Lower lobe of right lung (tissue), 2 donors: Measurements from ENCODE around the gene GRIA1. TPM values are rescaled to one million over a fixed set of nuclear protein-coding genes. Genes with fewer than 3 reads are reported as not detected.

Experiments
- ATAC-seq, 2 donors: fragments of 200-7000 bp; cut with Tn5 transposase; one replicate each; pipeline ENCODE4 v1.9.1; 2020 to 2022; ENCODE audit warnings: mild to moderate bottlenecking in 2 of 2, moderate library complexity in 2 of 2
- DNase-seq: peaks from one replicate; pipeline ENCODE4 v3.0.0-alpha.2; 2020
- H3K27ac ChIP-seq: fragments of 200-600 bp; one replicate; pipeline ENCODE4 v1.8.0; 2022
- H3K27me3 ChIP-seq: fragments of 200-600 bp; one replicate; pipeline ENCODE4 v1.8.0; 2022; ENCODE audit warnings: low read depth
- H3K36me3 ChIP-seq: fragments of 200-600 bp; one replicate; pipeline ENCODE4 v1.8.0; 2022; ENCODE audit warnings: mild to moderate bottlenecking
- H3K4me1 ChIP-seq: fragments of 200-600 bp; one replicate; pipeline ENCODE4 v1.8.0; 2022
- H3K4me3 ChIP-seq: fragments of 200-600 bp; one replicate; pipeline ENCODE4 v1.8.0; 2022; ENCODE audit warnings: mild to moderate bottlenecking
- H3K9me3 ChIP-seq: fragments of 200-600 bp; one replicate; pipeline ENCODE4 v1.8.0; 2022
- CTCF ChIP-seq: fragments of 200-600 bp; IDR thresholded peaks from one replicate; pipeline ENCODE4 v1.8.0; 2022; ENCODE audit warnings: antibody characterized with exemption, mild to moderate bottlenecking
- intact Hi-C: fragments of 100-400 bp; cut with DNase I; formaldehyde crosslinking; loops from one replicate; pipeline ENCODE4 v1.11.0; 2022
- long read RNA-seq: library from polyadenylated mRNA; unstranded; transcript quantifications from one replicate; pipeline ENCODE4 v2.0.0, GENCODE V29; 2021
- total RNA-seq: library from RNA; stranded (reverse); fragmentation: NEBNext Ultra II Directional; extraction: Animal tissue kit (Norgen Biotek cat#: 25700); gene quantifications from one replicate; pipeline ENCODE4 v1.2.1, GENCODE V29; 2021
- donor health status: DM: no; HTN: yes; CAD: no; lungs with severe emphysema.

GRIA1 gene
- total RNA-seq, result 10.3 TPM
- long read RNA-seq, partial matches to known transcripts, result 2 of 7 reads
- long read RNA-seq, other reads (novel, unspliced or antisense), result 3 of 7 reads

DNA sequence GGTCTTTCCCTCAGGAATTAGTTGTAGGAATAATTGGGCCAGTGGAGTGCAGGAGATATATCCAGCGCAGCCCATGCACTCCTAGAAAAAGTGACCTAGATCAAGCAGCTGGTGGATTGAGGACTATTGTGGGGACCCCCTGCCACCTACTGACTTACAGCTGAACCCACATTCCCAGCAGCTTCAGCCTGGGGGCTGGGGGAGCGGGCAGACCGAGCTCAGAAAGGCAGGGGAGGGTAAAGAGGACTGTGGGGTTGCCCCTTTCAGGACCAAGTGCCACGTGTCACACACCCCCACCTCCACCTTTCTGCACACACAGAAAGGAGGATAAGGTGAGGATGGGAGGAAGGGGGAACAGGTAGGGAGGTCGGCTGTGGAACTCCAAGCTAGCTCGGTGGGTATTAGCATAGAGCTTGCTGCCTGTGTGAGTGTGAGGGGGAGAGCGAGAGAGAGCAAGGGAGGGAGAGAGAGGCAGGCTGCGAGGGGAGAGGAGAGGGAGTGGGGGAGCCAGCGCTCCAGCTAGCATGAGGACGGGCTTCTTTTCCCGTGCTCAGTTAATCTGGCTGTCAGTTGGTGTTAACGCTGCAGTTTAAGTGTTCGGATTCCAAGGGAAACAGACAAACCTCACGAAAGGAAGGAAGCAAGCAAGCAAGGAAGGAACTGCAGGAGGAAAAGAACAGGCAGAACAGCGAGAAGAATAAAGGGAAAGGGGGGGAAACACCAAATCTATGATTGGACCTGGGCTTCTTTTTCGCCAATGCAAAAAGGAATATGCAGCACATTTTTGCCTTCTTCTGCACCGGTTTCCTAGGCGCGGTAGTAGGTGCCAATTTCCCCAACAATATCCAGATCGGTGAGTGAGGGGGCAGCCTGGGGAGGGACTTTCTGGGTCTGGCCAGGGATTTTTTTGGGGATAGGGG lies at the start of gene GRIA1:
GRIA1 (plus strand) TSS at position 553 of the 920 bp plus-strand sequence.
- no peaks in the 10 kb centered on the region for H3K36me3 ChIP-seq
- peaks cover 7% of the 10 kb centered on the region for H3K27me3 ChIP-seq
- no peaks in the 10 kb centered on the region for H3K4me1 ChIP-seq
- no peak for TF ChIP-seq CTCF
- intact Hi-C loops, result loop anchor here (10.0 kb wide), 1 partner anchor 474 kb away; no protein-coding TSS in a partner anchor
- H3K27ac ChIP-seq, result no peak within 1 kb of the TSS
- DNase-seq (no peak), ATAC-seq (peak; percentile 21 to 24)
- H3K4me3 ChIP-seq, result peak within 1 kb of the TSS; percentile 33
- H3K9me3 ChIP-seq, result no peaks in the 10 kb centered on the region

DNA sequence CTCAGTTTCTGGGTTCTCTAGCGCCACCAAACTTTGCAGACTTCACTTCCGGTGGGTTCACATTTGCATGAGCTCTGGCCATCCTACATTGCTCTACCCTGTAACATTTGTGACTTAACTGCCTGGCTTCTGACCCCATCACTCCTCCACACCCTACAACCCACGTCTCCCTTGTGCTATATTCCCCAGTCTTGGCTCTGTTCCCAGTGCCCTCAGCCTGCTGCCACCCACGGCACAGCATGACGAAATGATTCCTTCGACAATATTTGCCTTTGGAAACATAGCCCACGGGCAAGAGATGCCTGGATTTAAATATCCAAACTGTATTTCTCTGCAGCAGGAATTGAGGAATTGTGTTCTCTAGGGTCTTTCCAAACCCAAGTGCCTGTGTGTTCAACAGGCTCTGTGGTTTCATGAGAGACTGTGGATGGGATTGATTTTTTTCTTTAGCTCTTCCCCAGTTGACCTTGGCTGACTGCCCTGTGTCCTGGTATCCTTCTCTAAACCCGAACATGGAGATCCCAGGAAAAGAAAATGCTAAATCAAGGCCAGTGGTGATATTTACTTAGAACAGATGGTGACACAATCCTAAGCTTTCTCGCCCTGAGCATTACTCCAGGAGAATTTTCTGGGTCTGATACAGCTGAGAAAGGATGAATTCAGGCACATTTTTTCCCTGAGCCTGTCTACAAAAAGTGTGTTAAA lies 44.4 kb upstream of the GRIA1 start:
- Histone ChIP-seq H3K36me3 (no peaks in the 10 kb centered on the region), H3K4me1 (no peaks in the 10 kb centered on the region), H3K9me3 (no peaks in the 10 kb centered on the region), H3K27me3 (no peaks in the 10 kb centered on the region), H3K4me3 (no peak overlapping the region), H3K27ac (no peak overlapping the region)
- intact Hi-C loops, result no loop called here
- DNase-seq (peak; percentile 44), ATAC-seq (peak; percentile 61 to 76)
- TF ChIP-seq CTCF, result no peak

- H3K27me3 ChIP-seq, result no peaks in the 10 kb centered on the region
- H3K27ac ChIP-seq, result no peak overlapping the region
- intact Hi-C loops, result no loop called here
- no peaks in the 10 kb centered on the region for H3K4me1 ChIP-seq
- DNase-seq (no peak), ATAC-seq (no peak)
- no peaks in the 10 kb centered on the region for H3K9me3 ChIP-seq
- H3K36me3 ChIP-seq, result no peaks in the 10 kb centered on the region
- H3K4me3 ChIP-seq, result no peak overlapping the region
- TF ChIP-seq CTCF, result no peak
Observed at GRCh38 chr5:153447534-153447933, 42.9 kb upstream of the GRIA1 start.

DNA sequence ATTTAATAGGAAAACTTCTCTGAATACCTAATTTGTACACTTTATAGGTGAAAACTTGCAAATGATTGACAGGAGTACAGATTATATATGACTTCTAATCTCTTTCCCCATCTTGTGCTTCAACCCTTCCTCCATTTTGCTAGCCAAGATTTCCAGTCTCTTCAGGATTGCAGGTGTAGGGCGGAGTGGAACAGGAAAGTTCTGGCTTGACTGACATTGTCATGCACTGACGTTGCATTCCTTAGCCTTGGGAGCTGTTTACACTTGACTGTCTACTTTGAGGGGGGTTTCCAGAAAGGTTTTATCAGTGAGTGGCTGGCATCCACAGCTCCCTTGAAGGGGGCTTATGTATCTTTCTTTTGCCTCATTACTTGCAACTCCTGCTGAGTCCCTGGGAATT lies 34.1 kb upstream of the GRIA1 start:
- intact Hi-C loops, result no loop called here
- no peaks in the 10 kb centered on the region for H3K36me3 ChIP-seq
- H3K27me3 ChIP-seq, result no peaks in the 10 kb centered on the region
- no peak overlapping the region for H3K27ac ChIP-seq
- TF ChIP-seq CTCF, result no peak
- no peaks in the 10 kb centered on the region for H3K9me3 ChIP-seq
- H3K4me1 ChIP-seq, result no peaks in the 10 kb centered on the region
- no peak for DNase-seq
- no peak for ATAC-seq
- no peak overlapping the region for H3K4me3 ChIP-seq

DNA sequence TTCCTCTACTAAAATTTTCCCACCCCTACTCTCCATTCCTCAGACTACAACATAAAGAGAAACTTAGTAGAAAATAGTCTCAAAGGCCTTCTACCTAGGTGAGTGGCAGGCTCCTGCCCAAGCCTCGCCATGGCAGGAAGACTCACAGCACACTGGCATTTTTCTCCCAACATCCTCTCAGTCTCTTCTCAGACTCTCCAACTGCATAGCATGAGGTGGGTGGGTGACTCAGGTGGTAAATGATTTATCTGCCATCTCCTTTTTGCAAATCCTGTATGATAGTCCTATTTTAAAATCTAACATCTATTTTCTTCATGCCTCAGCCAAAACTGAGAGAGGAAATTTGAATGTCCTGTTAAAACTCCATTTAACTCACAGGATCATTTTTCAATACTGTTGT lies 33.5 kb upstream of the GRIA1 start:
- no peaks in the 10 kb centered on the region for H3K36me3 ChIP-seq
- H3K27me3 ChIP-seq, result no peaks in the 10 kb centered on the region
- H3K9me3 ChIP-seq, result no peaks in the 10 kb centered on the region
- no peak for TF ChIP-seq CTCF
- intact Hi-C loops, result no loop called here
- DNase-seq (no peak), ATAC-seq (no peak)
- H3K4me3 ChIP-seq, result no peak overlapping the region
- no peaks in the 10 kb centered on the region for H3K4me1 ChIP-seq
- H3K27ac ChIP-seq, result no peak overlapping the region
